Upper lobe of left lung (tissue), 4 donors: ENCODE measurements around the gene MYOF.

Experiments
- POLR2A ChIP-seq, 4 donors: fragments of 450-650 bp; IDR thresholded peaks; one replicate each; pipeline ENCODE4 v1.5.1; 2016 to 2017; ENCODE audit warnings: antibody characterized with exemption in 4 of 4, mild to moderate bottlenecking in 2 of 4
- TF ChIP-seq, protein P1 (sequence below), 6 experiments: fragments of 450-650 bp in 4 of 6; fragments of 200-600 bp in 2 of 6; sonication (generic) in 2 of 6; IDR thresholded peaks; one replicate each; pipeline ENCODE4 v1.5.1; 2016 to 2019; ENCODE audit warnings: antibody characterized with exemption in 6 of 6

GRCh38 chr10:93269281-93269680 lies 212.9 kb downstream of the MYOF start:
- TF ChIP-seq, protein P1, sequence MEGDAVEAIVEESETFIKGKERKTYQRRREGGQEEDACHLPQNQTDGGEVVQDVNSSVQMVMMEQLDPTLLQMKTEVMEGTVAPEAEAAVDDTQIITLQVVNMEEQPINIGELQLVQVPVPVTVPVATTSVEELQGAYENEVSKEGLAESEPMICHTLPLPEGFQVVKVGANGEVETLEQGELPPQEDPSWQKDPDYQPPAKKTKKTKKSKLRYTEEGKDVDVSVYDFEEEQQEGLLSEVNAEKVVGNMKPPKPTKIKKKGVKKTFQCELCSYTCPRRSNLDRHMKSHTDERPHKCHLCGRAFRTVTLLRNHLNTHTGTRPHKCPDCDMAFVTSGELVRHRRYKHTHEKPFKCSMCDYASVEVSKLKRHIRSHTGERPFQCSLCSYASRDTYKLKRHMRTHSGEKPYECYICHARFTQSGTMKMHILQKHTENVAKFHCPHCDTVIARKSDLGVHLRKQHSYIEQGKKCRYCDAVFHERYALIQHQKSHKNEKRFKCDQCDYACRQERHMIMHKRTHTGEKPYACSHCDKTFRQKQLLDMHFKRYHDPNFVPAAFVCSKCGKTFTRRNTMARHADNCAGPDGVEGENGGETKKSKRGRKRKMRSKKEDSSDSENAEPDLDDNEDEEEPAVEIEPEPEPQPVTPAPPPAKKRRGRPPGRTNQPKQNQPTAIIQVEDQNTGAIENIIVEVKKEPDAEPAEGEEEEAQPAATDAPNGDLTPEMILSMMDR (IDR thresholded peaks at IDR 0.05): no peak
- no peak for TF ChIP-seq POLR2A (IDR thresholded peaks at IDR 0.05)
